ENCODE results near the gene AP2A2.

Gene AP2A2

GRCh38 chr11:1035577-1036283 lies 110.1 kb downstream of the AP2A2 start:
- TF ChIP-seq CTCF (IDR thresholded peaks at IDR 0.05; ENCODE audit: low read depth, low read length) = no peak
- Histone ChIP-seq H3K36me3 (no peaks in the 10 kb centered on the region), H3K27ac (no peak overlapping the region), H3K4me3 (ENCODE audit: low read depth, low read length) (no peak overlapping the region), H3K27me3 (ENCODE audit: insufficient read depth, low read depth, severe bottlenecking) (no peaks in the 10 kb centered on the region), H3K9me3 (ENCODE audit: severe bottlenecking) (no peaks in the 10 kb centered on the region)
- DNase-seq = no peak

GRCh38 chr11:1036303-1036923 lies 110.7 kb downstream of the AP2A2 start, which contains the start of gene MUC6:
MUC6 (minus strand) TSS chr11:1036718; CDS start chr11:1036655, 63 bp downstream.
- Histone ChIP-seq H3K36me3 (no peaks in the 10 kb centered on the region), H3K27ac (no peak within 1 kb of the TSS), H3K9me3 (ENCODE audit: severe bottlenecking) (no peaks in the 10 kb centered on the region), H3K27me3 (ENCODE audit: insufficient read depth, low read depth, severe bottlenecking) (no peaks in the 10 kb centered on the region), H3K4me3 (ENCODE audit: low read depth, low read length) (no peak within 1 kb of the TSS)
- TF ChIP-seq CTCF (IDR thresholded peaks at IDR 0.05; ENCODE audit: low read depth, low read length) = no peak
- DNase-seq = no peak

- H3K4me3 ChIP-seq (ENCODE audit: low read depth, low read length) = no peak overlapping the region
- H3K36me3 ChIP-seq = no peaks in the 10 kb centered on the region
- H3K27me3 ChIP-seq (ENCODE audit: insufficient read depth, low read depth, severe bottlenecking) = no peaks in the 10 kb centered on the region
- H3K27ac ChIP-seq = no peak overlapping the region
- no peak for DNase-seq
- TF ChIP-seq CTCF (IDR thresholded peaks at IDR 0.05; ENCODE audit: low read depth, low read length) = no peak
- no peaks in the 10 kb centered on the region for H3K9me3 ChIP-seq (ENCODE audit: severe bottlenecking)
Measured at GRCh38 chr11:1036931-1037330, 111.3 kb downstream of the AP2A2 start.

- no peaks in the 10 kb centered on the region for H3K27me3 ChIP-seq (ENCODE audit: insufficient read depth, low read depth, severe bottlenecking)
- no peak overlapping the region for H3K27ac ChIP-seq
- no peak for TF ChIP-seq CTCF (IDR thresholded peaks at IDR 0.05; ENCODE audit: low read depth, low read length)
- DNase-seq = no peak
- H3K36me3 ChIP-seq = no peaks in the 10 kb centered on the region
- H3K9me3 ChIP-seq (ENCODE audit: severe bottlenecking) = no peaks in the 10 kb centered on the region
- no peak overlapping the region for H3K4me3 ChIP-seq (ENCODE audit: low read depth, low read length)
Measured at GRCh38 chr11:1037506-1038055, 111.9 kb downstream of the AP2A2 start.

GRCh38 chr11:1038361-1038760 lies 112.7 kb downstream of the AP2A2 start:
- H3K9me3 ChIP-seq (ENCODE audit: severe bottlenecking) = no peaks in the 10 kb centered on the region
- H3K4me3 ChIP-seq (ENCODE audit: low read depth, low read length) = no peak overlapping the region
- no peaks in the 10 kb centered on the region for H3K36me3 ChIP-seq
- H3K27me3 ChIP-seq (ENCODE audit: insufficient read depth, low read depth, severe bottlenecking) = no peaks in the 10 kb centered on the region
- no peak for DNase-seq
- no peak overlapping the region for H3K27ac ChIP-seq
- no peak for TF ChIP-seq CTCF (IDR thresholded peaks at IDR 0.05; ENCODE audit: low read depth, low read length)

All from WERI-Rb-1 (cell line).